Mucosa of descending colon (tissue), 3 donors: ENCODE measurements around the gene PDE6B. TPM values are rescaled to one million over a fixed set of nuclear protein-coding genes. Genes with fewer than 3 reads are reported as not detected.

ENCODE experiments used
- ATAC-seq: fragments of 200-7000 bp; cut with Tn5 transposase; one replicate; pipeline ENCODE4 v1.9.1; 2020; ENCODE audit warnings: mild to moderate bottlenecking, moderate library complexity
- DNase-seq, 3 donors: peaks; one replicate each; pipeline ENCODE4 v3.0.0-alpha.2; 2020
- H3K36me3 ChIP-seq: fragments of 200-600 bp; one replicate; pipeline ENCODE4 v1.8.0; 2021; ENCODE audit warnings: low read depth, mild to moderate bottlenecking
- H3K4me1 ChIP-seq: fragments of 200-600 bp; one replicate; pipeline ENCODE4 v1.8.0; 2021; ENCODE audit warnings: low read depth, mild to moderate bottlenecking
- H3K4me3 ChIP-seq: fragments of 200-600 bp; one replicate; pipeline ENCODE4 v1.8.0; 2021; ENCODE audit warnings: mild to moderate bottlenecking
- H3K9me3 ChIP-seq: fragments of 200-600 bp; one replicate; pipeline ENCODE4 v1.8.0; 2021; ENCODE audit warnings: mild to moderate bottlenecking
- intact Hi-C, 2 donors: fragments of 100-400 bp; cut with DNase I in 1 of 2; cut with micrococcal nuclease in 1 of 2; formaldehyde crosslinking; loops; one replicate each; pipeline versions ENCODE4 v1.11.0 to v1.11.1; 2022; cut with DNase I, micrococcal nuclease
- total RNA-seq, 3 donors: library from RNA; stranded (reverse); fragmentation: NEBNext Ultra II Directional in 2 of 3; extraction: Animal tissue kit (Norgen Biotek cat#: 25700) in 2 of 3; gene quantifications; one replicate each; pipeline versions ENCODE4 v1.2.1 to v1.2.4, GENCODE V29; 2021 to 2023
- TF ChIP-seq, protein P1 (sequence below): fragments of 200-600 bp; IDR thresholded peaks from one replicate; pipeline ENCODE4 v1.8.0; 2022; ENCODE audit warnings: antibody characterized with exemption, mild to moderate bottlenecking
- donor health status: DM: no; HTN: no; CAD: no; lungs with moderate emphysema.
- donor health status: DM: no; HTN: no; CAD: no.
- donor health status: DM: no; HTN: yes; CAD: no.

PDE6B gene
- total RNA-seq, 3 donors from 2014 or later: 1.0 to 2.9 (median 1.2) TPM

DNA sequence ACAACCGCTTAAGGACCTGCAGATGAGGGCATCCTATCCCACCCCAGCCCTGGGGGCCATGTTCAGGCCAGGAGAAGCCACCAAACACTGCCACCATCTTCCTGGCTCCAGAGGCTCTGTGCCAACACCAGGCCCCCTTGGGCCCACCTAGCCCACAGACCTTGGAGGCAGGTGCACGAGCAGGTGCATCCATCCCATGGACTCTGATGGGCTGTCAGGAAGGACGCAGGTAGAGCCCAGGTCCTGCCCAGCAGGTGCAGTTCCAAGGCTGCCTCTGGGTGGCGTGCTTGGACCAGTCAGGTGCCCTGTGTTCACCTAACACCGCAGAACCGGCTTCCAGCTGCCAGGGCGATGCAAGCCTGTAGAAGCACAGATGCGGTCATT is 22.8 kb upstream of the PDE6B start:
- ATAC-seq: peak; percentile 98
- TF ChIP-seq, protein P1, sequence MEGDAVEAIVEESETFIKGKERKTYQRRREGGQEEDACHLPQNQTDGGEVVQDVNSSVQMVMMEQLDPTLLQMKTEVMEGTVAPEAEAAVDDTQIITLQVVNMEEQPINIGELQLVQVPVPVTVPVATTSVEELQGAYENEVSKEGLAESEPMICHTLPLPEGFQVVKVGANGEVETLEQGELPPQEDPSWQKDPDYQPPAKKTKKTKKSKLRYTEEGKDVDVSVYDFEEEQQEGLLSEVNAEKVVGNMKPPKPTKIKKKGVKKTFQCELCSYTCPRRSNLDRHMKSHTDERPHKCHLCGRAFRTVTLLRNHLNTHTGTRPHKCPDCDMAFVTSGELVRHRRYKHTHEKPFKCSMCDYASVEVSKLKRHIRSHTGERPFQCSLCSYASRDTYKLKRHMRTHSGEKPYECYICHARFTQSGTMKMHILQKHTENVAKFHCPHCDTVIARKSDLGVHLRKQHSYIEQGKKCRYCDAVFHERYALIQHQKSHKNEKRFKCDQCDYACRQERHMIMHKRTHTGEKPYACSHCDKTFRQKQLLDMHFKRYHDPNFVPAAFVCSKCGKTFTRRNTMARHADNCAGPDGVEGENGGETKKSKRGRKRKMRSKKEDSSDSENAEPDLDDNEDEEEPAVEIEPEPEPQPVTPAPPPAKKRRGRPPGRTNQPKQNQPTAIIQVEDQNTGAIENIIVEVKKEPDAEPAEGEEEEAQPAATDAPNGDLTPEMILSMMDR: peak; percentile 61

DNA sequence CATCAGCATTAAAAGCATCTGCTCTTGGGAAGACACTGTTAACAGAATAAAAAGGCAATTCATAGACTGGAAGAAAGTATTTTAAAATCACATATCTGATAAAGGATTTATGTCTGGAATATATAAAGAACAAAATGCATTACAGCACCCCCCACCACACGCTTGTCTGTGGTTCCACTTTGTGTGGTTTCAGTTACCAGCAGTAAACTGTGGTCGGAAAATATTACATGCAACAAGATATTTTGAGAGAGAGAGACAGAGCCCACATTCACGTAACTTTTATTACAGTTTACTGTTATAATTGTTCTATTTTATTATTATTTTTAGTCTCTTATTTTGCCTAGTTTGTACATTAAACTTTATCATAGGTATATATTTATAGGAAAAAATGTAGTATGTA is 21.2 kb upstream of the PDE6B start:
- intact Hi-C loops: no loop called here
- DNase-seq (no peak), ATAC-seq (no peak)
- no peak overlapping the region for H3K4me3 ChIP-seq
- H3K36me3 ChIP-seq: no peaks in the 10 kb centered on the region
- no peaks in the 10 kb centered on the region for H3K9me3 ChIP-seq
- TF ChIP-seq, protein P1: no peak
- no peaks in the 10 kb centered on the region for H3K4me1 ChIP-seq

More for the DNA sequence above, 22.8 kb upstream of the PDE6B start:
- H3K36me3 ChIP-seq: no peaks in the 10 kb centered on the region
- no peaks in the 10 kb centered on the region for H3K9me3 ChIP-seq
- intact Hi-C loops: no loop called here
- no peaks in the 10 kb centered on the region for H3K4me1 ChIP-seq
- no peak overlapping the region for H3K4me3 ChIP-seq
- DNase-seq: peak; percentile 71 to 89 (median 89)

DNA sequence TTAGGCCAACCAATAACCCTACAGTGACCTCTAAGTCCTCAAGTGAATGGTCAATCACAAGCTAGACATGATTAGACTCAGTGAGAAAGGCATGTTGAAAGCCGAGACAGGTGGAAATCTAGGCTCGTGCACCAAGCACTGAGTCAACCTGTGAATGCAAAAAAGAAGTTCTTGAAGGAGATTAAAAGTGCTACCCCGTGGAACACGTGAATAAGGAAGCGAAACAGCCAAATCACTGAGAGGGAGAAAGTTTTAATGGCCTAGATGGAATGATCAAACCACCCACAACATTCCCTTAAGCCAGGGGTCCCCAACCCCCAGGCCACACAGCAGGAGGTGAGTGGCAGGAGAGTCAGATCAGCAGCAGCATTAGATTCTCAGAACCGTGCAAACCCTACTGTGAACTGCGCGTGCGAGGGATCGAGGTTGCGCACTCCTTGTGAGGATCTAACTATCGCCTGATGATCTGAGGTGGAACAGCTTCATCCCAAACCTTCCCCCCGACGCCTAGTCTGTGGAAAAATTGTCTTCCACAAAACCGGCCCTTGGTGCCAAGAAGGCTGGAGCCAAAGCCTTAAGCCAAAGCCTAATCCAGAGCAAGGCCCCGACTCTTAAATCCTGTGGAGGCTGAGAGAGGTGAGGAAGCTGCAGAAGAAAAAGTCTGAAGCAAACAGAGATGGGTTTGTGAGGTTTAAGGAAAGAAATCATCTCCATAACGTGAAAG is 19.5 kb upstream of the PDE6B start:
- Histone ChIP-seq H3K4me1 (no peaks in the 10 kb centered on the region), H3K9me3 (no peaks in the 10 kb centered on the region), H3K36me3 (no peaks in the 10 kb centered on the region), H3K4me3 (no peak overlapping the region)
- ATAC-seq: no peak
- TF ChIP-seq, protein P1: no peak
- intact Hi-C loops: no loop called here
- no peak for DNase-seq

DNA sequence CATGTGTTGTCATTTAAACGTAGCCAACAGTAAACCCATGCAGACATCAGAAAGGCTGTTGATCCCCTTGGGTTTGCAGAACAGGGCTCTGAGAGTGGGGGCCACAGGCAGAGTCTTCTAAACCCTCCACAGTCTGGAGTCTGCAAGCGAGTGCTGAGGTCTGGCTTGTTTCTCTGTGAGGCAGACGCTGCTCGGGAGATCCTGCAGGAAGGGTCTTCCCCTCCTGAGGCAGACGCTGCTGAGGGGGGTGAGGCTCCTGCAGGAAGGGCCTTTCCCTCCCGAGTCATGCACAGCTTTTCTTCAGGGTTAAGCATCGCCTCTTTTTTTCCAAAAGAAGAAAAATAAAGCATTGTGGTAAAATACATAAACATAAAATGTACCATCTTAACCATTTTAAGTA is 17.1 kb upstream of the PDE6B start:
- intact Hi-C loops: no loop called here
- no peaks in the 10 kb centered on the region for H3K36me3 ChIP-seq
- ATAC-seq (no peak), DNase-seq (no peak)
- no peaks in the 10 kb centered on the region for H3K9me3 ChIP-seq
- no peak overlapping the region for H3K4me3 ChIP-seq
- TF ChIP-seq, protein P1: no peak
- H3K4me1 ChIP-seq: no peaks in the 10 kb centered on the region

DNA sequence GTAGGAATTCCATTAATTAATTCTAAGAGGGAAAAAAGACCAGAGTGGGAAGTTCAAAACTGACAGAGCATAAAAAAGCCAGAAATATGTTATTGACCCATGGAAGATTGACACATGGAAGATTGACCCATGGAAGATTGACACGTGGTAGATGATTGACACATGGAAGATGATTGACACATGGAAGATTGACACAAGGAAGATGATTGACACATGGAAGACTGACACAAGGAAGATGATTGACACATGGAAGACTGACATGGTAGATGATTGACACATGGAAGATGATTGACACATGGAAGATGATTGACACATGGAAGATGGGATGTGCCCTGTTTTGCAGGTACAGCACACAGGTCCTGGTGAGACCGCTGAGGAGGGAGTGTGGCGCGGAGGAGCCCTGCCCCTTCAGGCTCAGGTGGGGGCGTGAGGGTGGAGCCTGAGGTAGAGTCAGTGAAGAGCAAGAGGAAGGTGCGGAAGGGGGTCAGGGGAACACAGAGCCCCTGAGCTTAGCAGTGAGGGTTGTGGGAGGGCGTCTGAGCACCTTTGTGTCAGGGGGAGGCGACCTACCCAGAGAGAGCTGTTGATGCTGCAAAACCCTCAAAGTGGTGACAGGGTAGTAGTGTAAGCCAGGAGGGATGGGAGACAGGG is 15.8 kb upstream of the PDE6B start:
- no peaks in the 10 kb centered on the region for H3K9me3 ChIP-seq
- no peaks in the 10 kb centered on the region for H3K36me3 ChIP-seq
- ATAC-seq: no peak
- no peak for DNase-seq
- no peaks in the 10 kb centered on the region for H3K4me1 ChIP-seq
- intact Hi-C loops: no loop called here
- TF ChIP-seq, protein P1: no peak
- H3K4me3 ChIP-seq: no peak overlapping the region
